GM12878 (cell line): ENCODE results near the gene TCERG1. TPM values are rescaled to one million over a fixed set of nuclear protein-coding genes. Genes with fewer than 3 reads are reported as not detected.

Experiments used
- ATAC-seq: fragments of 200-7000 bp; cut with Tn5 transposase; 3 replicates; pipeline ENCODE4 v1.9.1; 2020; ENCODE audit warnings: mild to moderate bottlenecking, moderate library complexity
- BruUV-seq: library from RNA; stranded (reverse); fragments of 400-500 nt; replicated peaks from 2 replicates; lab custom pipeline; 2021; lab: Mats Ljungman, UMichigan
- CTCF ChIA-PET: fragments of 300-600 bp; sonication (Branson Sonifier 250); formaldehyde crosslinking; extraction: SDS; loops from one replicate; lab custom pipeline; 2021; ENCODE audit warnings: inconsistent platforms; lab: Yijun Ruan, JAX
- POLR2A ChIA-PET: fragments of 350-600 bp; formaldehyde crosslinking; extraction: SDS; loops from one replicate; lab custom pipeline; 2021; ENCODE audit warnings: inconsistent platforms; lab: Charles Lee
- RAD21 ChIA-PET: fragments of 300-600 bp; sonication (Branson Sonifier 250); formaldehyde crosslinking; loops from one replicate; lab custom pipeline; 2023; ENCODE audit warnings: antibody characterized with exemption; ENCODE audit not compliant: unreplicated experiment; lab: Charles Lee
- SMC1A ChIA-PET: fragments of 300-600 bp; sonication (Branson Sonifier 250); formaldehyde crosslinking; loops from one replicate; lab custom pipeline; 2023; ENCODE audit not compliant: unreplicated experiment, uncharacterized antibody; lab: Charles Lee
- DNase-seq: peaks from one replicate; pipeline ENCODE4 v3.0.0-alpha.2; 2011; ENCODE audit warnings: low read depth, low spot score
- FAIRE-seq: peaks from 3 replicates; lab custom pipeline; 2011; peaks lifted over from hg19 to GRCh38; lab: Jason Lieb, UNC
- H2AFZ ChIP-seq: 2 replicates; pipeline ENCODE4 v1.6.0; 2011; ENCODE audit warnings: low read depth, low read length, control low read depth; ENCODE audit not compliant: control insufficient read depth
- H3K27ac ChIP-seq: 2 replicates; pipeline ENCODE4 v1.5.1; 2011; ENCODE audit warnings: control low read depth; ENCODE audit not compliant: control insufficient read depth, insufficient read depth
- H3K27me3 ChIP-seq, 2 experiments: replicated peaks in 1 of 2; 2 replicates each; pipeline versions ENCODE4 v1.6.0 to v1.6.1; 2011; ENCODE audit warnings: low read length in 1 of 2; ENCODE audit not compliant: control insufficient read depth in 2 of 2, insufficient read depth in 2 of 2
- H3K36me3 ChIP-seq, 2 experiments: 2 replicates each; pipeline ENCODE4 v1.5.1; 2011; ENCODE audit warnings: low read length in 1 of 2; ENCODE audit not compliant: control insufficient read depth in 2 of 2, insufficient read depth in 2 of 2
- H3K4me1 ChIP-seq: 2 replicates; pipeline ENCODE4 v1.6.1; 2011; ENCODE audit warnings: mild to moderate bottlenecking, low read length, moderate library complexity, mixed read lengths; ENCODE audit not compliant: control insufficient read depth, insufficient read depth
- H3K4me2 ChIP-seq: 2 replicates; pipeline ENCODE4 v1.6.0; 2011; ENCODE audit warnings: control low read depth; ENCODE audit not compliant: control insufficient read depth, insufficient read depth
- H3K4me3 ChIP-seq: fragments of 200-600 bp; sonication (generic); 2 replicates; pipeline ENCODE4 v1.5.1; 2016
- H3K79me2 ChIP-seq: 2 replicates; pipeline ENCODE4 v1.6.0; 2011; ENCODE audit warnings: low read length; ENCODE audit not compliant: control insufficient read depth, insufficient read depth
- H3K9ac ChIP-seq: 2 replicates; pipeline ENCODE4 v1.8.0; 2011; ENCODE audit warnings: low read length, control low read depth, mixed read lengths; ENCODE audit not compliant: control insufficient read depth, insufficient read depth
- H3K9me3 ChIP-seq: replicated peaks from 3 replicates; pipeline ENCODE4 v1.5.1; 2011; ENCODE audit warnings: mild to moderate bottlenecking, low read length; ENCODE audit not compliant: control insufficient read depth, insufficient read depth
- H4K20me1 ChIP-seq: 2 replicates; pipeline ENCODE4 v1.6.0; 2011; ENCODE audit not compliant: control insufficient read depth, insufficient read depth
- BMI1 ChIP-seq: fragments of 450-650 bp; IDR thresholded peaks from 2 replicates; pipeline ENCODE4 v1.6.1; 2016; ENCODE audit warnings: mild to moderate bottlenecking, moderate library complexity, borderline replicate concordance
- GATAD2B ChIP-seq: fragments of 450-650 bp; conservative IDR thresholded peaks from 2 replicates; pipeline ENCODE4 v1.6.1; 2017; ENCODE audit warnings: low read depth, mild to moderate bottlenecking, moderate library complexity
- HDAC2 ChIP-seq: fragments of 200-600 bp; sonication (generic); IDR thresholded peaks from 2 replicates; pipeline ENCODE4 v1.6.1; 2017
- MTA2 ChIP-seq: fragments of 450-650 bp; IDR thresholded peaks from 2 replicates; pipeline ENCODE4 v1.6.1; 2016; ENCODE audit warnings: low read depth, mild to moderate bottlenecking, moderate library complexity
- MTA3 ChIP-seq: IDR thresholded peaks from 2 replicates; pipeline ENCODE4 v1.6.1; 2012; ENCODE audit warnings: low read length, inconsistent platforms, borderline replicate concordance
- NBN ChIP-seq: fragments of 450-650 bp; IDR thresholded peaks from 2 replicates; pipeline ENCODE4 v1.6.1; 2016
- NR2C2 ChIP-seq: IDR thresholded peaks from 2 replicates; pipeline ENCODE4 v1.6.1; 2011; ENCODE audit warnings: borderline replicate concordance, low read depth; ENCODE audit not compliant: control insufficient read depth, insufficient read length
- PML ChIP-seq: IDR thresholded peaks from 2 replicates; pipeline ENCODE4 v1.6.1; 2012; ENCODE audit warnings: low read length, inconsistent platforms
- RBBP5 ChIP-seq: fragments of 200-600 bp; sonication (generic); conservative IDR thresholded peaks from 2 replicates; pipeline ENCODE4 v1.6.1; 2016
- RELA ChIP-seq: fragments of 450-650 bp; IDR thresholded peaks from 2 replicates; pipeline ENCODE4 v1.8.0; 2014; ENCODE audit warnings: borderline replicate concordance; ENCODE audit not compliant: partially characterized antibody
- WGBS: methylation state at CpG from one replicate; pipeline ENCODE4 v1.1.6; 2016; ENCODE audit warnings: low lambda C conversion rate; ENCODE audit not compliant: insufficient replicate concordance, insufficient coverage; ENCODE audit errors: missing lambda C conversion rate; 5-methylcytosine and 5-hydroxymethylcytosine counted together
- in situ Hi-C: fragments of 300-500 bp; cut with MboI; formaldehyde crosslinking; loops from 9 replicates; pipeline ENCODE4 v1.14.3; 2018; ENCODE audit warnings: mixed read lengths
- intact Hi-C: fragments of 100-400 bp; cut with micrococcal nuclease; formaldehyde crosslinking; loops from one replicate; pipeline ENCODE4 v1.14.2; 2022; ENCODE audit not compliant: unreplicated experiment
- polyA plus RNA-seq, 11 experiments: library from polyadenylated mRNA; depleted of rRNA in 4 of 11; unstranded in 6 of 11; stranded (reverse) in 5 of 11; fragments of >200 nt; fragmentation: Nextera tagmentation in 4 of 11; fragmentation: Illumina TruSeq in 1 of 11; extraction: Ambion mirVana in 4 of 11; extraction: Trizol in 1 of 11; gene quantifications; 1 replicate in 1 of 11; 2 replicates in 10 of 11; pipeline versions ENCODE4 v1.2.1 to v1.2.3, GENCODE V29; 2011 to 2016; ENCODE audit warnings: inconsistent platforms in 2 of 11, missing spikeins in 2 of 11, low read depth in 1 of 11
- total RNA-seq, 4 experiments: library from RNA; depleted of rRNA in 3 of 4; stranded (reverse); fragments of >200 nt in 3 of 4; fragmentation: Illumina TruSeq in 1 of 4; extraction: Trizol in 1 of 4; gene quantifications; 2 replicates each; pipeline versions ENCODE4 v1.2.1 to v1.2.3, GENCODE V29; 2013 to 2021
- TF ChIP-seq, protein P1 (sequence below): fragments of 450-650 bp; IDR thresholded peaks from 2 replicates; pipeline ENCODE4 v1.6.1; 2016; ENCODE audit warnings: mild to moderate bottlenecking
- TF ChIP-seq, protein P2 (sequence below): fragments of 450-650 bp; formaldehyde crosslinking; IDR thresholded peaks from 2 replicates; pipeline ENCODE4 v1.5.0; 2022; ENCODE audit warnings: mild to moderate bottlenecking, missing genetic modification characterization
- TF ChIP-seq, protein P3 (sequence below): fragments of 450-650 bp; IDR thresholded peaks from 2 replicates; pipeline ENCODE4 v1.6.1; 2016; ENCODE audit warnings: mild to moderate bottlenecking
- TF ChIP-seq, protein P4 (sequence below): fragments of 450-650 bp; IDR thresholded peaks from 2 replicates; pipeline ENCODE4 v1.6.1; 2018; ENCODE audit warnings: borderline replicate concordance, mild to moderate bottlenecking; ENCODE audit not compliant: partially characterized antibody

TCERG1 gene
- total and polyA plus RNA-seq, 10 of the 15 experiments (the other 5 are each of a cell fraction or from before 2014, with no cell fraction given), result 51.5 to 131 (median 91.6) TPM

DNA sequence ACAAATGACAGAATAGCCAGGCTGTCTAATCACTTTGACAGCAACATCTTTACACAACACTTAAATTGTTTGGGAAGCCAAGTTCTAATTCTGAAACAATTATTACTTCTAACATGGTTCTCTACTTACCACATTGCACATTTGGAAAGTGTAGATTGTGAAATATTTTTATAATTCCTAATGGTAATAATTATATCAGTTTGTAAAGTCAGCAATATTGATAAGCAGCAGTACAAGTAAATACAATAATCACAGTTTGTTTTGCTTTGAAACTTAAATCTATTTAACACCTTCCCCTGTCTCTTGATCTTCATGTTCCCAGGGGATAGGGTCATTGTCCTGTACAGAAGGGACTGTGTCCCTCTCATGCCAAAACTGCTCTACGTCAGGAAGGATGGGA, 67.4 kb downstream of the TCERG1 start:
- ChIA-PET SMC1A (interaction anchor here (0.6 kb wide), 1 partner anchor 17 kb away, joined by 3 read pairs; no protein-coding TSS in a partner anchor), CTCF (interaction anchor here (2.0 kb wide), 2 partner anchors 17 to 19 kb away, joined by 4 to 5 read pairs; no protein-coding TSS in a partner anchor), RAD21 (no interaction called here), POLR2A (no interaction called here)
- ATAC-seq, result no peak
- FAIRE-seq, result no peak
- BruUV-seq, result no TSS peak
- H3K4me2 ChIP-seq, result no peak overlapping the region
- H4K20me1 ChIP-seq, result no peaks in the 10 kb centered on the region
- H3K79me2 ChIP-seq, result no peaks in the 10 kb centered on the region
- H2AFZ ChIP-seq, result no peak overlapping the region
- no peaks in the 10 kb centered on the region for H3K27me3 ChIP-seq
- DNase-seq, result no peak
- H3K9ac ChIP-seq, result no peak overlapping the region
- 94% methylated on average over 1 of the region's 1 CpG for WGBS
- H3K27ac ChIP-seq, result no peak overlapping the region
- intact Hi-C loops, result no loop called here
- no peaks in the 10 kb centered on the region for H3K9me3 ChIP-seq
- in situ Hi-C loops, result no loop called here
- no peak overlapping the region for H3K4me3 ChIP-seq
- H3K36me3 ChIP-seq, result peaks cover 0 to 2% of the 10 kb centered on the region in 2 experiments; a peak in 3 of 4 replicates
- H3K4me1 ChIP-seq, result no peaks in the 10 kb centered on the region
- TF ChIP-seq PML (no peak), NBN (no peak), NR2C2 (no peak), MTA2 (no peak), MTA3 (no peak), RELA (no peak), HDAC2 (no peak), RBBP5 (no peak), GATAD2B (no peak), BMI1 (no peak)
- TF ChIP-seq, protein P1, sequence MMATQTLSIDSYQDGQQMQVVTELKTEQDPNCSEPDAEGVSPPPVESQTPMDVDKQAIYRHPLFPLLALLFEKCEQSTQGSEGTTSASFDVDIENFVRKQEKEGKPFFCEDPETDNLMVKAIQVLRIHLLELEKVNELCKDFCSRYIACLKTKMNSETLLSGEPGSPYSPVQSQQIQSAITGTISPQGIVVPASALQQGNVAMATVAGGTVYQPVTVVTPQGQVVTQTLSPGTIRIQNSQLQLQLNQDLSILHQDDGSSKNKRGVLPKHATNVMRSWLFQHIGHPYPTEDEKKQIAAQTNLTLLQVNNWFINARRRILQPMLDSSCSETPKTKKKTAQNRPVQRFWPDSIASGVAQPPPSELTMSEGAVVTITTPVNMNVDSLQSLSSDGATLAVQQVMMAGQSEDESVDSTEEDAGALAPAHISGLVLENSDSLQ, result no peak
- TF ChIP-seq, protein P2, sequence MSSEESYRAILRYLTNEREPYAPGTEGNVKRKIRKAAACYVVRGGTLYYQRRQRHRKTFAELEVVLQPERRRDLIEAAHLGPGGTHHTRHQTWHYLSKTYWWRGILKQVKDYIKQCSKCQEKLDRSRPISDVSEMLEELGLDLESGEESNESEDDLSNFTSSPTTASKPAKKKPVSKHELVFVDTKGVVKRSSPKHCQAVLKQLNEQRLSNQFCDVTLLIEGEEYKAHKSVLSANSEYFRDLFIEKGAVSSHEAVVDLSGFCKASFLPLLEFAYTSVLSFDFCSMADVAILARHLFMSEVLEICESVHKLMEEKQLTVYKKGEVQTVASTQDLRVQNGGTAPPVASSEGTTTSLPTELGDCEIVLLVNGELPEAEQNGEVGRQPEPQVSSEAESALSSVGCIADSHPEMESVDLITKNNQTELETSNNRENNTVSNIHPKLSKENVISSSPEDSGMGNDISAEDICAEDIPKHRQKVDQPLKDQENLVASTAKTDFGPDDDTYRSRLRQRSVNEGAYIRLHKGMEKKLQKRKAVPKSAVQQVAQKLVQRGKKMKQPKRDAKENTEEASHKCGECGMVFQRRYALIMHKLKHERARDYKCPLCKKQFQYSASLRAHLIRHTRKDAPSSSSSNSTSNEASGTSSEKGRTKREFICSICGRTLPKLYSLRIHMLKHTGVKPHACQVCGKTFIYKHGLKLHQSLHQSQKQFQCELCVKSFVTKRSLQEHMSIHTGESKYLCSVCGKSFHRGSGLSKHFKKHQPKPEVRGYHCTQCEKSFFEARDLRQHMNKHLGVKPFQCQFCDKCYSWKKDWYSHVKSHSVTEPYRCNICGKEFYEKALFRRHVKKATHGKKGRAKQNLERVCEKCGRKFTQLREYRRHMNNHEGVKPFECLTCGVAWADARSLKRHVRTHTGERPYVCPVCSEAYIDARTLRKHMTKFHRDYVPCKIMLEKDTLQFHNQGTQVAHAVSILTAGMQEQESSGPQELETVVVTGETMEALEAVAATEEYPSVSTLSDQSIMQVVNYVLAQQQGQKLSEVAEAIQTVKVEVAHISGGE (CRISPR knock-in tag), result no peak
- TF ChIP-seq, protein P3, sequence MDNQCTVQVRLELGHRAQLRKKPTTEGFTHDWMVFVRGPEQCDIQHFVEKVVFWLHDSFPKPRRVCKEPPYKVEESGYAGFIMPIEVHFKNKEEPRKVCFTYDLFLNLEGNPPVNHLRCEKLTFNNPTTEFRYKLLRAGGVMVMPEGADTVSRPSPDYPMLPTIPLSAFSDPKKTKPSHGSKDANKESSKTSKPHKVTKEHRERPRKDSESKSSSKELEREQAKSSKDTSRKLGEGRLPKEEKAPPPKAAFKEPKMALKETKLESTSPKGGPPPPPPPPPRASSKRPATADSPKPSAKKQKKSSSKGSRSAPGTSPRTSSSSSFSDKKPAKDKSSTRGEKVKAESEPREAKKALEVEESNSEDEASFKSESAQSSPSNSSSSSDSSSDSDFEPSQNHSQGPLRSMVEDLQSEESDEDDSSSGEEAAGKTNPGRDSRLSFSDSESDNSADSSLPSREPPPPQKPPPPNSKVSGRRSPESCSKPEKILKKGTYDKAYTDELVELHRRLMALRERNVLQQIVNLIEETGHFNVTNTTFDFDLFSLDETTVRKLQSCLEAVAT, result no peak
- TF ChIP-seq, protein P4, sequence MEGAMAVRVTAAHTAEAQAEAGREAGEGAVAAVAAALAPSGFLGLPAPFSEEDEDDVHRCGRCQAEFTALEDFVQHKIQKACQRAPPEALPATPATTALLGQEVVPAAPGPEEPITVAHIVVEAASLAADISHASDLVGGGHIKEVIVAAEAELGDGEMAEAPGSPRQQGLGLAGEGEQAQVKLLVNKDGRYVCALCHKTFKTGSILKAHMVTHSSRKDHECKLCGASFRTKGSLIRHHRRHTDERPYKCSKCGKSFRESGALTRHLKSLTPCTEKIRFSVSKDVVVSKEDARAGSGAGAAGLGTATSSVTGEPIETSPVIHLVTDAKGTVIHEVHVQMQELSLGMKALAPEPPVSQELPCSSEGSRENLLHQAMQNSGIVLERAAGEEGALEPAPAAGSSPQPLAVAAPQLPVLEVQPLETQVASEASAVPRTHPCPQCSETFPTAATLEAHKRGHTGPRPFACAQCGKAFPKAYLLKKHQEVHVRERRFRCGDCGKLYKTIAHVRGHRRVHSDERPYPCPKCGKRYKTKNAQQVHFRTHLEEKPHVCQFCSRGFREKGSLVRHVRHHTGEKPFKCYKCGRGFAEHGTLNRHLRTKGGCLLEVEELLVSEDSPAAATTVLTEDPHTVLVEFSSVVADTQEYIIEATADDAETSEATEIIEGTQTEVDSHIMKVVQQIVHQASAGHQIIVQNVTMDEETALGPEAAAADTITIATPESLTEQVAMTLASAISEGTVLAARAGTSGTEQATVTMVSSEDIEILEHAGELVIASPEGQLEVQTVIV, result no peak
